GM10266 (cell line): Measurements from ENCODE around the gene KCNAB1.

Experiments used
- DNase-seq: peaks from one replicate; pipeline ENCODE4 v3.0.0; 2012; ENCODE audit errors: extremely low spot score
- CTCF ChIP-seq: IDR thresholded peaks from 2 replicates; pipeline ENCODE4 v1.5.1; 2012; ENCODE audit warnings: mild to moderate bottlenecking, low read depth; ENCODE audit not compliant: control insufficient read depth, insufficient read depth; ENCODE audit errors: missing control alignments

The KCNAB1 gene

GRCh38 chr3:156330415-156330814 is 210.0 kb downstream of the KCNAB1 start:
- TF ChIP-seq CTCF, result no peak
- DNase-seq, result no peak

GRCh38 chr3:156332304-156332703 is 211.9 kb downstream of the KCNAB1 start:
- DNase-seq, result no peak
- TF ChIP-seq CTCF, result no peak

GRCh38 chr3:156334841-156335545 is 214.6 kb downstream of the KCNAB1 start:
- no peak for DNase-seq
- no peak for TF ChIP-seq CTCF

- no peak for TF ChIP-seq CTCF
- DNase-seq, result no peak
Measured at GRCh38 chr3:156339491-156339890, 219.1 kb downstream of the KCNAB1 start.

GRCh38 chr3:156341332-156341731 is 221.0 kb downstream of the KCNAB1 start:
- no peak for DNase-seq
- no peak for TF ChIP-seq CTCF

GRCh38 chr3:156341831-156342416 is 221.5 kb downstream of the KCNAB1 start:
- DNase-seq, result peak; percentile 43
- peak; percentile 43 for TF ChIP-seq CTCF

- TF ChIP-seq CTCF, result no peak
- DNase-seq, result no peak
Measured at GRCh38 chr3:156344215-156344614, 223.8 kb downstream of the KCNAB1 start.
